Heart right ventricle (tissue), 16 donors: ENCODE data around the gene ACTN2. TPM values are rescaled to one million over a fixed set of nuclear protein-coding genes. Genes with fewer than 3 reads are reported as not detected.

Source experiments
- ATAC-seq, 8 donors: fragments of 200-7000 bp; cut with Tn5 transposase; one replicate each; pipeline ENCODE4 v1.9.1; 2020; ENCODE audit warnings: mild to moderate bottlenecking in 8 of 8, moderate library complexity in 8 of 8, moderate number of reproducible peaks in 1 of 8
- DNase-seq, 2 donors: peaks; one replicate each; pipeline ENCODE4 v3.0.0-alpha.2; 2020
- H3K27ac ChIP-seq, 10 donors: fragments of 200-600 bp; sonication (generic) in 2 of 10; one replicate each; pipeline versions ENCODE4 v1.5.0 to v1.8.0; 2020 to 2022; ENCODE audit warnings: mild to moderate bottlenecking in 3 of 10
- H3K27me3 ChIP-seq, 7 donors: fragments of 200-600 bp; one replicate each; pipeline ENCODE4 v1.8.0; 2021 to 2022; ENCODE audit warnings: mild to moderate bottlenecking in 2 of 7
- H3K36me3 ChIP-seq, 9 donors: fragments of 200-600 bp; sonication (generic) in 1 of 9; one replicate each; pipeline versions ENCODE4 v1.5.0 to v1.8.0; 2020 to 2022; ENCODE audit warnings: mild to moderate bottlenecking in 2 of 9
- H3K4me1 ChIP-seq, 9 donors: fragments of 200-600 bp; sonication (generic) in 1 of 9; one replicate each; pipeline versions ENCODE4 v1.5.0 to v1.8.0; 2020 to 2022; ENCODE audit warnings: mild to moderate bottlenecking in 4 of 9
- H3K4me3 ChIP-seq, 10 donors: fragments of 200-600 bp; sonication (generic) in 2 of 10; one replicate each; pipeline versions ENCODE4 v1.5.0 to v1.8.0; 2020 to 2022; ENCODE audit warnings: mild to moderate bottlenecking in 7 of 10, moderate library complexity in 2 of 10
- H3K9me3 ChIP-seq, 11 donors: fragments of 200-600 bp in 10 of 11; sonication (generic) in 2 of 11; one replicate each; pipeline versions ENCODE4 v1.5.0 to v1.8.0; 2013 to 2022; ENCODE audit warnings: mild to moderate bottlenecking in 2 of 11, control low read depth in 1 of 11, moderate library complexity in 1 of 11
- CTCF ChIP-seq, 9 donors: fragments of 200-600 bp; sonication (generic) in 2 of 9; IDR thresholded peaks; one replicate each; pipeline versions ENCODE4 v1.5.0 to v1.8.0; 2021 to 2022; ENCODE audit warnings: antibody characterized with exemption in 9 of 9, mild to moderate bottlenecking in 5 of 9, moderate library complexity in 1 of 9
- WGBS, 2 donors: extraction: QIAGEN DNeasy Blood & Tissue Kit; methylation state at CpG; one replicate each; pipeline ENCODE4 v1.1.7; 2013; ENCODE audit warnings: inconsistent platforms in 1 of 2; 5-methylcytosine and 5-hydroxymethylcytosine counted together
- intact Hi-C, 10 donors: fragments of 100-400 bp; cut with DNase I; formaldehyde crosslinking; loops; one replicate each; pipeline versions ENCODE4 v1.11.1 to v1.14.2; 2022
- polyA plus RNA-seq, 2 donors: library from polyadenylated mRNA; stranded (reverse); fragments of 200-250 nt; gene quantifications; one replicate each; pipeline ENCODE4 v1.2.3, GENCODE V29; 2013
- total RNA-seq, 10 donors: library from RNA; stranded (reverse); fragmentation: NEBNext Ultra II Directional in 3 of 10; extraction: Animal tissue kit (Norgen Biotek cat#: 25700) in 3 of 10; gene quantifications; one replicate each; pipeline versions ENCODE4 v1.2.1 to v1.2.4, GENCODE V29; 2021 to 2023
- donor health status: Arrhythmogenic right ventricular cardiomyopathy.
- donor health status: ischemic (EF 13 %, LVEDD 7.1; RV severe dilation, severe dysfunction).
- donor health status: healthy with polysubstance abuse.
- donor health status: DM: no; HTN: yes; CAD: no.
- donor health status: DM: no; HTN: no; CAD: no.
- donor health status: ischemic (EF 25% LVEDD 6.9; RV normal size, moderate dysfunction).
- donor health status: ischemic (EF 25% LVEDD 5.7; RV mildly dilated, moderate dysfunction).
- donor health status: healthy.
- donor health status: DM: yes; HTN: yes; CAD: no.
- donor health status: Ischemic cardiomyopathy.
- donor health status: ischemic (EF 35%, LVEDD 5.7; RV mildly dilated, moderate dysfunction).
- donor health status: nonischemic (EF 11% LVEDD 7.7; RV severe dilation, severe dysfunction).
- donor health status: DM: yes; HTN: yes; CAD: no.
- donor health status: PGD.
- donor health status: ischemic (EF 29% LVEDD 5.4; RV normal size, mild dysfunction).
- donor health status: nonischemic (EF 23%, LVEDD 6.1; RV moderate dilation, normal function).

The ACTN2 gene
- total and polyA plus RNA-seq, 12 donors, result 599 to 4,290 (median 3,278) TPM

DNA sequence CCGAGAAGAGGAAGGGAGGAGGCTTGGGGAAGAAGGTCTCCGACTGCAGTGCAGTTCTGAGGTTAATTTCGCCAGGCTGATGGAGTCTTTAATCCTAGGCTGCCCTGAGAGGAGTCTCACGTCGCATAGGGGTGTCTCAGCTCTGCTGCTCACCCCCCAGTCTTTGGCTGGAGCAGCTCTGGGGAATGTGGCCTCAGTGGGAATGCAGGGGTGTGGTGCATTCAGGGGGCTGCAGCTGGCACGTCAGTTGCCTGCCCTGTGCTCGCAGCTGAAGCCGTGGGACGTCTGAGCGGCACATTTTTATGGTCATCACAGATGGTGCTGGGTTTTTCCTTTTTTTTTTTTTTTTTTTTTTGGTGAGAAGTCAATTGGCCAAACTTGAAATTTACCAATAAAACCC is 38.2 kb downstream of the ACTN2 start:
- H3K36me3 ChIP-seq, result peaks cover 0 to 68% (median under 1%) of the 10 kb centered on the region in 9 donors
- H3K27ac ChIP-seq, result peak overlapping the region in 1 of 10 donors; percentile 16
- DNase-seq, result no peak
- ATAC-seq, result peak in 2 of 8 donors; percentile 7 to 21
- no peaks in the 10 kb centered on the region for H3K27me3 ChIP-seq
- no peak overlapping the region for H3K4me3 ChIP-seq
- intact Hi-C loops, result no loop called here
- H3K4me1 ChIP-seq, result peaks cover 0 to 77% (median 22%) of the 10 kb centered on the region in 9 donors
- H3K9me3 ChIP-seq, result no peaks in the 10 kb centered on the region
- WGBS, 2 donors, result 62 to 71% methylated on average over 10 of the region's 10 CpGs
- TF ChIP-seq CTCF (IDR thresholded peaks at IDR 0.05), result no peak

DNA sequence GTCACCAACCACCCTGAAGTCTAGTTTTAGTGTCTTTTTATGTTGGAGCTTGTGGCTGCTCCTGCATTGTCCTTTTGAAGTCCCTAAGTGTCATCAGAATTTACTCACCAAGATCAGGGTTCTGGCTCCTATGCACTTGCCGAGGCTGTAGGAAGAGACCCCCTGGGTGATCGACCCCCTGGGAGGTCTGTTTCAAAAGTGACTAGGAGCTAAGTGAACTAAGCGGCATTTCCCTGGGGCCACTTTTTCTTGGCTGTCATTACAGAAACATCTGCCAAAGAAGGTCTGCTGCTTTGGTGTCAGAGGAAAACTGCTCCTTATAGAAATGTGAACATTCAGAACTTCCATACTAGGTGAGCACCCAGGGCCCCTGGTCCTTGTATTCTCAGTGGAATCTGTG is 39.4 kb downstream of the ACTN2 start:
- Histone ChIP-seq H3K4me1 (peaks cover 0 to 78% (median 18%) of the 10 kb centered on the region in 9 donors), H3K4me3 (no peak overlapping the region), H3K27ac (peak overlapping the region in 3 of 10 donors; percentile 7 to 38 (median 25)), H3K9me3 (no peaks in the 10 kb centered on the region), H3K36me3 (peaks cover 0 to 68% (median 0%) of the 10 kb centered on the region in 9 donors), H3K27me3 (no peaks in the 10 kb centered on the region)
- TF ChIP-seq CTCF (IDR thresholded peaks at IDR 0.05), result no peak
- WGBS, 2 donors, result 37 to 49% methylated on average over 3 of the region's 3 CpGs
- no peak for DNase-seq
- ATAC-seq, result no peak
- intact Hi-C loops, result no loop called here

DNA sequence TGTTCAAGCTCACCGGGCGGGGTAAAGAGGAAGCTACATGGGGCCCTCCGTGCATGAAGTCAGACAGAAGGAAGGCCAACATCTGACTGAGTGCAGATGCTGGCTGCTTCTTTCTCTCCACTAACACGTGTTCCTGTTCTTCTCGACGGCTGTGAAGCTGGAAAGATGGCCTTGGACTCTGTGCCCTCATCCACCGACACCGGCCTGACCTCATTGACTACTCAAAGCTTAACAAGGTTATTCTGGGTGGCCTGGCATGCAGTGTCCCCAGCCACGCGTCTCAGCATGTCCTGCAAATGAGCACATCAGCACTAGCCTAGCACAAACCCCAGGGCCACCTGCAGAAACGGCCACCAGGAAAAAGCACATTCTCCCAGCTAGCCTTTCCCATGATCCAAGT is 41.2 kb downstream of the ACTN2 start:
- ATAC-seq (peak; percentile 34 to 83 (median 66)), DNase-seq (peak; percentile 29 to 33)
- TF ChIP-seq CTCF (IDR thresholded peaks at IDR 0.05), result no peak
- Histone ChIP-seq H3K4me1 (peaks cover 0 to 71% (median 12%) of the 10 kb centered on the region in 9 donors), H3K27ac (peak overlapping the region in 6 of 10 donors; percentile 15 to 46 (median 22)), H3K4me3 (no peak overlapping the region), H3K9me3 (no peaks in the 10 kb centered on the region), H3K27me3 (no peaks in the 10 kb centered on the region), H3K36me3 (peaks cover 0 to 82% (median 0%) of the 10 kb centered on the region in 9 donors)
- 53 to 67% methylated on average over 11 of the region's 11 CpGs for WGBS, 2 donors
- intact Hi-C loops, result no loop called here

DNA sequence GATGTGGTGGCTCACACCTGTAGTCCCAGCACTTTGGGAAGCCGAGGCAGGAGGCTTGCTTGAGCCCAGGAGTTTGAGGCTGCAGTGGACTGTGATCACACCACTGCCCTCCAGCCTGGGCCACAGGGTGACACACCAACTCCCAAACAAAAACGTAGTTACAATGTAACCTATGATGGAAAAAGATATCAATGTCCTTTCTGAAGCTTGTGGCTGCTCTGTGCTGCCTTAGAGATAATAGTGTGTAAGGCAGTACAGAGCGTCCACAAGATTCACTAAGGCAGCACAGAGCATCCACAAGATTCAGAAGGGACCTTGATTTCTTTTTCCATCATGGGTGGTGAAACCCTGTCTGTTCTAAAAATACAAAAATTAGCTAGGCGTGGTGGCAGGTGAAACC is 42.5 kb downstream of the ACTN2 start:
- Histone ChIP-seq H3K9me3 (no peaks in the 10 kb centered on the region), H3K27me3 (no peaks in the 10 kb centered on the region), H3K27ac (peak overlapping the region in 4 of 10 donors; percentile 26 to 65 (median 36)), H3K36me3 (peaks cover 0 to 81% (median 0%) of the 10 kb centered on the region in 9 donors), H3K4me3 (no peak overlapping the region), H3K4me1 (peaks cover 0 to 73% (median 18%) of the 10 kb centered on the region in 9 donors)
- intact Hi-C loops, result no loop called here
- DNase-seq (no peak), ATAC-seq (peak in 1 of 8 donors; percentile 5)
- no peak for TF ChIP-seq CTCF (IDR thresholded peaks at IDR 0.05)
- 75 to 78% methylated on average over 4 of the region's 4 CpGs for WGBS, 2 donors
